H9 (cell line): ENCODE measurements around the gene HYAL3. TPM values are rescaled to one million over a fixed set of nuclear protein-coding genes. Genes with fewer than 3 reads are reported as not detected.

Experiments
- DNase-seq: peaks from one replicate; pipeline ENCODE4 v3.0.0-alpha.2; 2017
- H2AFZ ChIP-seq: one replicate; pipeline ENCODE4 v1.6.1; 2013; ENCODE audit warnings: mild to moderate bottlenecking, low read length, control low read depth, moderate library complexity
- H2AK5ac ChIP-seq: 2 replicates; pipeline ENCODE4 v1.6.1; 2013; ENCODE audit warnings: low read length, control low read depth, mixed read lengths; ENCODE audit not compliant: insufficient read length
- H2BK120ac ChIP-seq: one replicate; pipeline ENCODE4 v1.6.1; 2013; ENCODE audit warnings: low read depth, mild to moderate bottlenecking, low read length, control low read depth, inconsistent platforms; ENCODE audit not compliant: poor library complexity, severe bottlenecking
- H2BK12ac ChIP-seq: 2 replicates; pipeline ENCODE4 v1.6.1; 2013; ENCODE audit warnings: low read length, control low read depth, mixed read lengths, low read depth; ENCODE audit not compliant: insufficient read length
- H2BK15ac ChIP-seq: 2 replicates; pipeline ENCODE4 v1.6.1; 2013; ENCODE audit warnings: low read depth, low read length, control low read depth
- H2BK20ac ChIP-seq: one replicate; pipeline ENCODE4 v1.6.1; 2013; ENCODE audit warnings: low read depth, mild to moderate bottlenecking, low read length, control low read depth, inconsistent platforms; ENCODE audit not compliant: poor library complexity, severe bottlenecking
- H2BK5ac ChIP-seq: 2 replicates; pipeline ENCODE4 v1.6.1; 2013; ENCODE audit warnings: low read length, control low read depth, mixed read lengths; ENCODE audit not compliant: insufficient read length
- H3K14ac ChIP-seq: 2 replicates; pipeline ENCODE4 v1.6.1; 2013; ENCODE audit warnings: low read length, control low read depth; ENCODE audit not compliant: insufficient read depth
- H3K18ac ChIP-seq: 2 replicates; pipeline ENCODE4 v1.6.1; 2013; ENCODE audit warnings: low read depth, mild to moderate bottlenecking, mixed read lengths, low read length, control low read depth; ENCODE audit not compliant: insufficient read length
- H3K23ac ChIP-seq: 2 replicates; pipeline ENCODE4 v1.6.1; 2013; ENCODE audit warnings: low read length, control low read depth, mixed read lengths, low read depth; ENCODE audit not compliant: insufficient read length
- H3K23me2 ChIP-seq: 2 replicates; pipeline ENCODE4 v1.6.1; 2013; ENCODE audit warnings: low read depth, mild to moderate bottlenecking, mixed read lengths, low read length, control low read depth; ENCODE audit not compliant: insufficient read length, poor library complexity, severe bottlenecking
- H3K27ac ChIP-seq: 2 replicates; pipeline ENCODE4 v1.5.1; 2013; ENCODE audit warnings: low read length, control low read depth, mixed read lengths, low read depth; ENCODE audit not compliant: insufficient read length
- H3K27me3 ChIP-seq: 2 replicates; pipeline ENCODE4 v1.6.1; 2013; ENCODE audit warnings: low read length, control low read depth, inconsistent platforms; ENCODE audit not compliant: insufficient read depth
- H3K4ac ChIP-seq: 2 replicates; pipeline ENCODE4 v1.6.1; 2013; ENCODE audit warnings: low read depth, mild to moderate bottlenecking, control low read depth, inconsistent platforms, low read length, moderate library complexity
- H3K4me1 ChIP-seq: 2 replicates; pipeline ENCODE4 v1.6.1; 2013; ENCODE audit warnings: low read length, control low read depth, inconsistent platforms; ENCODE audit not compliant: insufficient read depth
- H3K4me2 ChIP-seq: 2 replicates; pipeline ENCODE4 v1.6.1; 2013; ENCODE audit warnings: low read length, control low read depth, mixed read lengths; ENCODE audit not compliant: insufficient read length, insufficient read depth
- H3K56ac ChIP-seq: 2 replicates; pipeline ENCODE4 v1.6.1; 2013; ENCODE audit warnings: low read depth, mild to moderate bottlenecking, mixed read lengths, low read length, control low read depth; ENCODE audit not compliant: insufficient read length
- H3K79me1 ChIP-seq: 2 replicates; pipeline ENCODE4 v1.6.1; 2013; ENCODE audit warnings: low read depth, mild to moderate bottlenecking, moderate library complexity, low read length, control low read depth, inconsistent platforms; ENCODE audit not compliant: insufficient read depth, poor library complexity, severe bottlenecking
- H3K79me2 ChIP-seq: 2 replicates; pipeline ENCODE4 v1.6.1; 2013; ENCODE audit warnings: low read length, control low read depth, inconsistent platforms; ENCODE audit not compliant: insufficient read depth
- H3K9ac ChIP-seq: 2 replicates; pipeline ENCODE4 v1.6.1; 2013; ENCODE audit warnings: low read length, control low read depth, mixed read lengths; ENCODE audit not compliant: insufficient read length; ENCODE audit errors: extremely low read depth
- H3K9me3 ChIP-seq: one replicate; pipeline ENCODE4 v1.6.1; 2013; ENCODE audit warnings: low read depth, low read length, inconsistent platforms; ENCODE audit not compliant: control insufficient read depth
- H3T11ph ChIP-seq: one replicate; pipeline ENCODE4 v1.6.1; 2013; ENCODE audit warnings: mild to moderate bottlenecking, low read length, control low read depth, inconsistent platforms
- H4K20me1 ChIP-seq: one replicate; pipeline ENCODE4 v1.6.1; 2013; ENCODE audit not compliant: control insufficient read depth, insufficient read length, insufficient read depth
- H4K5ac ChIP-seq: 2 replicates; pipeline ENCODE4 v1.6.1; 2013; ENCODE audit warnings: low read depth, mild to moderate bottlenecking, mixed read lengths, low read length, control low read depth; ENCODE audit not compliant: insufficient read length
- H4K8ac ChIP-seq: replicated peaks from 2 replicates; pipeline ENCODE4 v1.6.1; 2013; ENCODE audit warnings: low read length, control low read depth, mixed read lengths, low read depth; ENCODE audit not compliant: insufficient read length
- H4K91ac ChIP-seq: 2 replicates; pipeline ENCODE4 v1.6.1; 2013; ENCODE audit warnings: low read depth, mild to moderate bottlenecking, moderate library complexity, mixed read lengths, low read length, control low read depth; ENCODE audit not compliant: insufficient read length
- H3K27ac Mint-ChIP-seq, 3 experiments: 2 replicates in 2 of 3; 3 replicates in 1 of 3; pipeline ENCODE4 v1.8.0; 2020 to 2021; ENCODE audit warnings: mixed read lengths in 3 of 3, mild to moderate bottlenecking in 1 of 3, moderate library complexity in 1 of 3
- H3K27me3 Mint-ChIP-seq: 2 replicates; pipeline ENCODE4 v1.8.0; 2021; ENCODE audit warnings: low read depth, mild to moderate bottlenecking, moderate library complexity, mixed read lengths
- H3K36me3 Mint-ChIP-seq, 3 experiments: 2 replicates in 2 of 3; 3 replicates in 1 of 3; pipeline ENCODE4 v1.8.0; 2020 to 2021; ENCODE audit warnings: low read depth in 3 of 3, mixed read lengths in 3 of 3; ENCODE audit not compliant: insufficient read depth in 1 of 3
- H3K4me1 Mint-ChIP-seq, 2 experiments: 2 replicates each; pipeline ENCODE4 v1.8.0; 2020; ENCODE audit warnings: mixed read lengths in 2 of 2
- H3K4me3 Mint-ChIP-seq, 2 experiments: 2 replicates in 1 of 2; 3 replicates in 1 of 2; pipeline ENCODE4 v1.8.0; 2020 to 2021; ENCODE audit warnings: mild to moderate bottlenecking in 2 of 2, mixed read lengths in 2 of 2, moderate library complexity in 1 of 2
- H3K9me3 Mint-ChIP-seq, 2 experiments: 2 replicates in 1 of 2; 3 replicates in 1 of 2; pipeline ENCODE4 v1.8.0; 2020; ENCODE audit warnings: mild to moderate bottlenecking in 2 of 2, mixed read lengths in 2 of 2, moderate library complexity in 1 of 2
- WGBS: extraction: QIAGEN DNeasy Blood & Tissue Kit; methylation state at CpG from one replicate; pipeline ENCODE4 v1.1.7; 2013; ENCODE audit warnings: missing lambda C conversion rate, low lambda C conversion rate, mixed read lengths; ENCODE audit not compliant: insufficient read length; ENCODE audit errors: extremely low coverage; 5-methylcytosine and 5-hydroxymethylcytosine counted together
- total RNA-seq: library from RNA; stranded (reverse); gene quantifications from 2 replicates; pipeline ENCODE4 v1.2.1, GENCODE V29; 2021
- TF ChIP-seq, protein P1 (sequence below): fragments of 200-600 bp; sonication (generic); conservative IDR thresholded peaks from 3 replicates; pipeline ENCODE4 v1.8.0; 2021; ENCODE audit warnings: antibody characterized with exemption, mild to moderate bottlenecking

HYAL3 gene
- total RNA-seq, 1 experiment from 2014 or later: 3.1 TPM

DNA sequence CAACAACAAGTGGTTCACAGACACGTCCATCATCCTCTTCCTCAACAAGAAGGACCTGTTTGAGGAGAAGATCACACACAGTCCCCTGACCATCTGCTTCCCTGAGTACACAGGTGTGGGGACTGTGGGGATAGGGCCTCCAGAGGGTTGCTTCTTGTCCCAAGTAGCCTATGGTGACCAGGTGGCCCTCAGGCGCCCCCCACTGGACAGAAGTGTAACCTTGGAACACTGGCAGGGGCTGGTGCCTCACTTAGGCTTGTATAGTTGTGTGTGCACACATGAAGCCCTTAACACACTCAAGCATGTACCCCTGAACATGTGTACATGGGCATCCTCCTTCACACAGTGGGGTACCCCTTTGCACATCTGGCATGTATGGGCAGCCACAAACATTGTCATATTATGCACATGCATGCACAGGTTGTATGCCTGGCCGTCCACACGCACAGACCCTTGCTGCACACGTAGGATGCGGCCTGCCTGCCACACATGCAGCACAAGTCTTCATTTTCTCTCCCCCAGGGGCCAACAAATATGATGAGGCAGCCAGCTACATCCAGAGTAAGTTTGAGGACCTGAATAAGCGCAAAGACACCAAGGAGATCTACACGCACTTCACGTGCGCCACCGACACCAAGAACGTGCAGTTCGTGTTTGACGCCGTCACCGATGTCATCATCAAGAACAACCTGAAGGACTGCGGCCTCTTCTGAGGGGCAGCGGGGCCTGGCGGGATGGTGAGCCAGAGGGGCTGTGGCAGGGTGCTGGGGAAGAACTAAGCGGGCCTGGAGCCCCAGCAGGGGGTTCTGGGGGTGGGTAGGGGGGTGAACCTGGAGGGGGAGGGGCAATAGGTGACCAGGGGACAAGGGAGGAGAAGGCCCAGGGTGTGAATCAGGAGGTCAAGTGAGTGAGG lies 42.0 kb downstream of the HYAL3 start:
- DNase-seq: peak; percentile 74
- Histone ChIP-seq H2AFZ (no peak overlapping the region), H3K4ac (no peak overlapping the region), H3K4me2 (no peak overlapping the region), H3K27me3 (no peaks in the 10 kb centered on the region), H3K9ac (no peak overlapping the region), H3K23ac (no peak overlapping the region), H2BK5ac (no peak overlapping the region), H3K23me2 (no peaks in the 10 kb centered on the region), H3K79me1 (peaks cover under 1% of the 10 kb centered on the region), H4K91ac (no peak overlapping the region), H3K4me1 (no peaks in the 10 kb centered on the region), H3K27ac (no peak overlapping the region), H2BK20ac (no peak overlapping the region), H3K18ac (no peak overlapping the region), H2BK12ac (no peak overlapping the region), H2AK5ac (no peak overlapping the region), H4K5ac (no peak overlapping the region), H4K8ac (no peak overlapping the region), H2BK15ac (no peak overlapping the region), H3T11ph (no peak overlapping the region), H4K20me1 (peaks cover 2% of the 10 kb centered on the region), H2BK120ac (no peak overlapping the region), H3K56ac (no peak overlapping the region), H3K14ac (no peak overlapping the region), H3K9me3 (no peaks in the 10 kb centered on the region), H3K79me2 (no peaks in the 10 kb centered on the region)
- peak overlapping the region in 1 of 3 experiments; percentile 75; a peak in 1 of 7 replicates for H3K27ac Mint-ChIP-seq
- TF ChIP-seq, protein P1, sequence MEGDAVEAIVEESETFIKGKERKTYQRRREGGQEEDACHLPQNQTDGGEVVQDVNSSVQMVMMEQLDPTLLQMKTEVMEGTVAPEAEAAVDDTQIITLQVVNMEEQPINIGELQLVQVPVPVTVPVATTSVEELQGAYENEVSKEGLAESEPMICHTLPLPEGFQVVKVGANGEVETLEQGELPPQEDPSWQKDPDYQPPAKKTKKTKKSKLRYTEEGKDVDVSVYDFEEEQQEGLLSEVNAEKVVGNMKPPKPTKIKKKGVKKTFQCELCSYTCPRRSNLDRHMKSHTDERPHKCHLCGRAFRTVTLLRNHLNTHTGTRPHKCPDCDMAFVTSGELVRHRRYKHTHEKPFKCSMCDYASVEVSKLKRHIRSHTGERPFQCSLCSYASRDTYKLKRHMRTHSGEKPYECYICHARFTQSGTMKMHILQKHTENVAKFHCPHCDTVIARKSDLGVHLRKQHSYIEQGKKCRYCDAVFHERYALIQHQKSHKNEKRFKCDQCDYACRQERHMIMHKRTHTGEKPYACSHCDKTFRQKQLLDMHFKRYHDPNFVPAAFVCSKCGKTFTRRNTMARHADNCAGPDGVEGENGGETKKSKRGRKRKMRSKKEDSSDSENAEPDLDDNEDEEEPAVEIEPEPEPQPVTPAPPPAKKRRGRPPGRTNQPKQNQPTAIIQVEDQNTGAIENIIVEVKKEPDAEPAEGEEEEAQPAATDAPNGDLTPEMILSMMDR: peak; percentile 81
- H3K9me3 Mint-ChIP-seq: no peaks in the 10 kb centered on the region
- H3K4me1 Mint-ChIP-seq: peaks cover 14 to 33% of the 10 kb centered on the region in 2 experiments
- no peaks in the 10 kb centered on the region for H3K27me3 Mint-ChIP-seq
- WGBS: no CpG with 5 or more reads among the region's 20 CpGs
- no peak overlapping the region for H3K4me3 Mint-ChIP-seq
- H3K36me3 Mint-ChIP-seq: peaks cover 17 to 42% (median 42%) of the 10 kb centered on the region in 3 experiments; a peak in 6 of 7 replicates
